GM18502 (cell line): ENCODE data around the gene AFF1.

Experiments
- ATAC-seq: cut with Tn5 transposase; IDR thresholded peaks from one replicate; pipeline ENCODE4 v1.9.1; 2021; ENCODE audit warnings: mild to moderate bottlenecking; ENCODE audit not compliant: unreplicated experiment, poor library complexity

The AFF1 gene

DNA sequence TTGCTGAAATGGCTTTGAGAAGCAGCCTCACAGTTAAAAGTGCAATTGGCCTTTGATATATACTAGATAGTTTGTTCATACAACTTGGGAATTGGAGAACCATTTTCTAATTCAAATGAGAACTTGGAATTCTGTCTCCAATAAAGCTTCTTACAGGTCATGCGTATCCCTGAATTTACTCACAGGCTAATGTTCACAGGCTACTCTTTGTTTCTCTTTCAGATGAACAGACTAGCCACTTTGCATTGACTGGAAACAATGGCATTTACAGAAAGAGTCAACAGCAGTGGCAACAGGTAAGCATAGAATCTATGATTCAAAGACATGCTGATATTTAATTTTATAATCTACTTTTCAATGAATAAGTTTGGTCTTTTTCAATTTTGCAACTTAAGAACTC is 13.5 kb downstream of the AFF1 start:
- ATAC-seq = no peak

GRCh38 chr4:86950831-86951525 is 16.2 kb downstream of the AFF1 start:
- no peak for ATAC-seq

GRCh38 chr4:86955888-86956451 is 21.2 kb downstream of the AFF1 start:
- ATAC-seq = no peak

- ATAC-seq = peak; percentile 55
Observed at GRCh38 chr4:86957215-86957614, 22.4 kb downstream of the AFF1 start.

GRCh38 chr4:86959588-86960500 is 25.0 kb downstream of the AFF1 start:
- no peak for ATAC-seq

- no peak for ATAC-seq
Observed at GRCh38 chr4:86960557-86960961, 25.7 kb downstream of the AFF1 start.

DNA sequence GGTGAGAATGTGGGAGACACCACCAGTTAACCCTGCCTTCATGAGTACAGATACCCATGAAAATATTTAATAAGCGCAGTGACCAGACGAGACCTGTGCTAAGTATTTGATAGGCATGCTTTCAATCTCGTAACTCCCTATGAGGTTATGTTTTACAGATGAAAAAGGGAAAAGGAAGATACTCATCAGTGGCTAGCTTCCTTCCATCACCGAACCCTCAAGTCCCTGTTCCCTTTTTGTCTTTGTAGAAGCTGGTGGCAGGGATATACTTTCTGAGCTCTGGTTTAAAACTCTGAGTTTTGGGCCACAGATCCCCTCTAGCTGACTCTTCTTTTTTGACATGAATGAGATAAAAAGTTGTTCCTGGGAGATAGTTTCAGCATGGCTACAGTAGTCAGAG is 26.3 kb downstream of the AFF1 start:
- ATAC-seq = peak; percentile 11

DNA sequence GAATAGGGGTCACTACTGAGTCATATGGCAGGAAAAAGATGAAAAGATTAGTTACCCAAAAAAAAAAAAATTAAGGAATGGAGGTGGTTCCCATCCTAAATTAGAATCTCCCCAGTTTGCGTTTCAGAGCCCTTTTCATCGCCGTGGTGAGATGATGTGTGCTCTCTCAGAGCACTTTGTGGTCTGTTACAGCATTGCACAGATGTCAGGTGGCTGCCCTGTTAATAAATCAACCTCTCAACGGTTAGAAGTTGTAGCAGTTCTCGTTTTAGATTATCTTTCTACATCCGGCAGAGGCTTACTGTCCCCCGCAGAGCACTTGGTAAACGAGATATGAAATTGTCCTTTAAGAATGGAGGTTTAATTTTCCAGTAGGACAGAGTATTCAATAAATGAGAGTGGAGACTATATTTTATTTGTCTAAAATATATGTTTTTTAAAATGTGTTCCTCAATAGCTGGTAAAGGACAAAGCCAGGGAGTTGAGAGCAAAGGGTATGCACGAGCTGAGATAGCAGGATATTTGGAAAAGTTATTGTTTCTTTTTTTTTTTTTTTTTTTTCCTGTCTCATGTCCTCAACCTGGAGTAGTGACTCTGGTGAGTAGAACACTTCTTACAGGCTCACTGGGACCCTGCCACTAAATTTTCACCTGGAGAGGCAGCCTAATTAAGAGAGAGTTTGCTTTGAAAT is 26.9 kb downstream of the AFF1 start:
- peak; percentile 88 for ATAC-seq

GRCh38 chr4:86963697-86964096 is 28.9 kb downstream of the AFF1 start:
- ATAC-seq = no peak

- peak; percentile 56 for ATAC-seq
Observed at GRCh38 chr4:86965019-86965976, 30.5 kb downstream of the AFF1 start.

- ATAC-seq = no peak
Observed at GRCh38 chr4:86967073-86967472, 32.3 kb downstream of the AFF1 start.

GRCh38 chr4:86967798-86968197 is 33.0 kb downstream of the AFF1 start:
- ATAC-seq = no peak

DNA sequence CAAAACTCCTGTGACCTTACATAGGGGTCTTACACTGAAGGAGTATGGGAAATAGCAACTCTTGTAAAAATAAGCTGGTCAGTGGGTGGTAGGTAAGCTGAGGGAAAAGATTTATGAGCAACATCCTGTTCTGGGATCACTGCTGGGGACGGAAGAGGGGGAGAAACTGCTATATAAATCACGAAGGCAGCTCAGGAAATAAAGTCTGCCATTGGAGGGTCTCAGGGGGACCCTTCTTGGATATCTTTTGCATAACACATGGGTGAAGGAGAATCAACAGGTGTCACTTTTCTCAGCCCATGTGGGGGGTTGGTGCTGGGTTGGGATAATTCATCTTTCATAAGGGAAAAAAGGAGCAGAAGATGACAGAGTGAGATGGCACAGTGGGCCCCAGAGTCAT is 33.7 kb downstream of the AFF1 start:
- no peak for ATAC-seq

- ATAC-seq = no peak
Observed at GRCh38 chr4:86970447-86971354, 35.9 kb downstream of the AFF1 start.

DNA sequence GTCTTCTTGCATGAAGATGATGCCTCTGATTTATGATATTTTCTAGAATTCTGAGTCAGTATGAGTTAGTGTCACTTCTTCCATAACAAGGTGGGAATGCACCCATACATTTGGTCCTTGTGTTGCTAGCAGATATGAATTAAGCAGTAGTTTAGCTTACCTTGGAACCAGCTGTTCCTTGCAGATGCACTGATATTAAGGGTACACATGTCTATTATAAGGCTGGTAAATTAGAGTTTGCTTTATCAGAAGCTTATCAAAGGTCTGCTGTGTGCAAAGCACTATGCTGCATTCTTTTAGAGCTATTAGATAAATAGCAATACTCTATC is 36.5 kb downstream of the AFF1 start:
- ATAC-seq = no peak

GRCh38 chr4:86972997-86973396 is 38.2 kb downstream of the AFF1 start:
- ATAC-seq = no peak

- no peak for ATAC-seq
Observed at GRCh38 chr4:86973668-86974067, 38.9 kb downstream of the AFF1 start.

DNA sequence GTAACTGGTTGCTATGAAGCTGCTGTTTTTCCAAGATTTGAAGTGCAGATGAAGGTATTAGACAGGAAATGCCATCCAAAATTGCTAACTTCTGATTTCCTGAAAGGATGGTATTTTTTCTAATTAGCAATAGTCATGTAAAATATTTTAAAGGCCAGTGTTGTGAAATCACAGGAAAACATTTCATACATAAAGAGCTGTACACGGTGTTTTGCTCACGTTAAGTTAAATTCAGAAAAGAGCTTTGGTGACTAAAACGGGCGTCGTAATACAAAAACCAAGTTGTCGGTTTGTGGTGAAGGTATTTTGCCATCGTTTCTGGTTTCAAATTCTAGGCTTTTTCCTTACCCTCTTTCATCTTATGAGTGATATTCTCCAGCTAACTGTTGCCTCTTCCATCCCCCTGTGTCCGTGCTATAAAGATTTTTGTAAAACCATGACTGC is 39.8 kb downstream of the AFF1 start:
- no peak for ATAC-seq

- ATAC-seq = no peak
Observed at GRCh38 chr4:86975927-86976326, 41.1 kb downstream of the AFF1 start.
